ENCODE data around the gene MAGEB5.
"Not testable (repeated sequence)": the region's sequence is repeated elsewhere in the genome, so short reads cannot be mapped to it uniquely, and the experiment has no call there.

Gene MAGEB5

GRCh38 chrX:26215869-26216268 lies at the start of gene MAGEB5:
Gene MAGEB5, plus strand, starts transcription at chrX:26216169. Its CDS starts 1,133 bp downstream, at chrX:26217302.
- DNase-seq (ENCODE audit: low read depth in 2 of 2): no peak

GRCh38 chrX:26192204-26192603 lies 23.8 kb upstream of the MAGEB5 start, which contains the start of gene MAGEB6:
Gene MAGEB6, plus strand, starts transcription at chrX:26192440. Its CDS starts 1,407 bp downstream, at chrX:26193847.
- DNase-seq (ENCODE audit: low read depth in 2 of 2): no peak

GRCh38 chrX:26203561-26203960 lies 12.4 kb upstream of the MAGEB5 start:
- no peak for DNase-seq (ENCODE audit: low read depth in 2 of 2)

- not testable (repeated sequence) for DNase-seq (ENCODE audit: low read depth in 2 of 2)
Observed at GRCh38 chrX:26204717-26205116, 11.3 kb upstream of the MAGEB5 start.

GRCh38 chrX:26208012-26208411 lies 8.0 kb upstream of the MAGEB5 start:
- no peak for DNase-seq (ENCODE audit: low read depth in 2 of 2)

- DNase-seq (ENCODE audit: low read depth in 2 of 2): no peak
Observed at GRCh38 chrX:26219351-26219750, 3.4 kb downstream of the MAGEB5 start.

- DNase-seq (ENCODE audit: low read depth in 2 of 2): no peak
Observed at GRCh38 chrX:26234177-26234576, 18.2 kb downstream of the MAGEB5 start.

- no peak for DNase-seq (ENCODE audit: low read depth in 2 of 2)
Observed at GRCh38 chrX:26253526-26253925, 37.6 kb downstream of the MAGEB5 start.

GRCh38 chrX:26254436-26254835 lies 38.5 kb downstream of the MAGEB5 start:
- no peak for DNase-seq (ENCODE audit: low read depth in 2 of 2)

- DNase-seq (ENCODE audit: low read depth in 2 of 2): no peak
Observed at GRCh38 chrX:26262121-26262523, 46.2 kb downstream of the MAGEB5 start.
